IMR-90 (cell line): Measurements from ENCODE around the gene SLC3A2. TPM values are rescaled to one million over a fixed set of nuclear protein-coding genes. Genes with fewer than 3 reads are reported as not detected.

Experiments
- ATAC-seq: fragments of 200-7000 bp; cut with Tn5 transposase; 2 replicates; pipeline ENCODE4 v1.9.1; 2020; ENCODE audit warnings: low read depth, mild to moderate bottlenecking, moderate library complexity
- BruUV-seq: library from RNA; stranded (reverse); fragments of 400-500 nt; replicated peaks from 2 replicates; lab custom pipeline; 2021; lab: Mats Ljungman, UMichigan
- CTCF ChIA-PET: fragments of 300-600 bp; formaldehyde crosslinking; extraction: SDS; loops from one replicate; lab custom pipeline; 2021; ENCODE audit warnings: antibody characterized with exemption; lab: Yijun Ruan, JAX
- POLR2A ChIA-PET: fragments of 300-600 bp; sonication (Branson Sonifier 250); formaldehyde crosslinking; loops from one replicate; lab custom pipeline; 2022; ENCODE audit warnings: antibody characterized with exemption; ENCODE audit not compliant: unreplicated experiment; lab: Charles Lee
- DNase-seq: peaks from one replicate; pipeline ENCODE4 v3.0.0; 2013
- H2AFZ ChIP-seq: replicated peaks from 2 replicates; pipeline ENCODE3; 2013; ENCODE audit warnings: low read length, mild to moderate bottlenecking; ENCODE audit not compliant: poor library complexity
- H2AK5ac ChIP-seq: 2 replicates; pipeline ENCODE4 v1.6.1; 2013; ENCODE audit warnings: low read depth, low read length, inconsistent platforms
- H2AK9ac ChIP-seq: replicated peaks from 2 replicates; pipeline ENCODE3; 2013; ENCODE audit warnings: mild to moderate bottlenecking, low read depth, low read length, moderate library complexity; ENCODE audit not compliant: poor library complexity
- H2BK120ac ChIP-seq: 2 replicates; pipeline ENCODE4 v1.6.1; 2013; ENCODE audit warnings: low read depth, low read length, inconsistent platforms
- H2BK15ac ChIP-seq: 3 replicates; pipeline ENCODE4 v1.6.1; 2013; ENCODE audit warnings: low read depth, low read length, inconsistent platforms
- H2BK20ac ChIP-seq: 2 replicates; pipeline ENCODE4 v1.6.1; 2013; ENCODE audit warnings: low read depth, mild to moderate bottlenecking, inconsistent platforms, low read length, moderate library complexity
- H2BK5ac ChIP-seq: 2 replicates; pipeline ENCODE4 v1.6.1; 2013; ENCODE audit warnings: mild to moderate bottlenecking, low read depth, low read length, inconsistent platforms; ENCODE audit not compliant: poor library complexity, severe bottlenecking
- H3K14ac ChIP-seq: replicated peaks from 2 replicates; pipeline ENCODE4 v1.6.1; 2013; ENCODE audit warnings: low read depth, low read length, inconsistent platforms
- H3K18ac ChIP-seq: 2 replicates; pipeline ENCODE4 v1.6.1; 2013; ENCODE audit warnings: low read depth, low read length, control low read depth
- H3K23ac ChIP-seq: 2 replicates; pipeline ENCODE4 v1.6.1; 2013; ENCODE audit warnings: low read depth, low read length, inconsistent platforms
- H3K27ac ChIP-seq: 2 replicates; pipeline ENCODE4 v1.5.1; 2013; ENCODE audit warnings: mild to moderate bottlenecking, control low read depth, low read length; ENCODE audit not compliant: insufficient read depth
- H3K27me3 ChIP-seq: 2 replicates; pipeline ENCODE4 v1.6.1; 2013; ENCODE audit warnings: low read length; ENCODE audit not compliant: control insufficient read depth, insufficient read depth
- H3K36me3 ChIP-seq: 2 replicates; pipeline ENCODE4 v1.6.1; 2013; ENCODE audit warnings: low read length, mixed read lengths; ENCODE audit not compliant: control insufficient read depth, insufficient read depth
- H3K4ac ChIP-seq: 2 replicates; pipeline ENCODE4 v1.6.1; 2013; ENCODE audit warnings: low read depth, low read length, inconsistent platforms
- H3K4me1 ChIP-seq: 2 replicates; pipeline ENCODE4 v1.6.1; 2013; ENCODE audit warnings: low read length, mixed read lengths; ENCODE audit not compliant: control insufficient read depth, insufficient read depth
- H3K4me2 ChIP-seq: 2 replicates; pipeline ENCODE4 v1.6.1; 2013; ENCODE audit warnings: low read depth, mild to moderate bottlenecking, control low read depth, low read length, moderate library complexity
- H3K4me3 ChIP-seq: 2 replicates; pipeline ENCODE4 v1.5.1; 2013; ENCODE audit warnings: low read depth, mild to moderate bottlenecking, control low read depth, low read length, moderate library complexity; ENCODE audit not compliant: insufficient read depth
- H3K56ac ChIP-seq: 2 replicates; pipeline ENCODE4 v1.6.1; 2013; ENCODE audit warnings: low read length, inconsistent platforms; ENCODE audit not compliant: insufficient read depth; ENCODE audit errors: extremely low read depth
- H3K79me1 ChIP-seq, 2 experiments: 2 replicates each; pipeline ENCODE4 v1.6.1; 2013; ENCODE audit warnings: low read length in 2 of 2, inconsistent platforms in 1 of 2, low read depth in 1 of 2
- H3K9ac ChIP-seq: 2 replicates; pipeline ENCODE4 v1.6.1; 2013; ENCODE audit warnings: low read depth, low read length, control low read depth
- H3K9me1 ChIP-seq: 2 replicates; pipeline ENCODE4 v1.6.1; 2013; ENCODE audit warnings: low read length, inconsistent platforms; ENCODE audit not compliant: insufficient read depth
- H3K9me3 ChIP-seq: 2 replicates; pipeline ENCODE4 v1.6.1; 2013; ENCODE audit warnings: low read length; ENCODE audit not compliant: control insufficient read depth, insufficient read depth
- H4K20me1 ChIP-seq: 2 replicates; pipeline ENCODE4 v1.6.1; 2013; ENCODE audit warnings: low read length, inconsistent platforms; ENCODE audit not compliant: insufficient read depth
- H4K5ac ChIP-seq: 2 replicates; pipeline ENCODE4 v1.6.1; 2013; ENCODE audit warnings: mild to moderate bottlenecking, low read depth, low read length, control low read depth
- H4K8ac ChIP-seq, 2 experiments: 2 replicates each; pipeline ENCODE4 v1.6.1; 2013; ENCODE audit warnings: low read depth in 2 of 2, low read length in 2 of 2, control low read depth in 1 of 2, inconsistent platforms in 1 of 2
- H4K91ac ChIP-seq: 2 replicates; pipeline ENCODE4 v1.6.1; 2013; ENCODE audit warnings: low read depth, low read length, inconsistent platforms; ENCODE audit not compliant: insufficient read depth
- BHLHE40 ChIP-seq: fragments of 150-350 bp; IDR thresholded peaks from 2 replicates; pipeline ENCODE4 v1.6.1; 2016; ENCODE audit warnings: mild to moderate bottlenecking, low read depth, low read length
- RCOR1 ChIP-seq: IDR thresholded peaks from 2 replicates; pipeline ENCODE4 v1.6.1; 2012; ENCODE audit warnings: mild to moderate bottlenecking, low read length, improper control_type of control experiment; ENCODE audit not compliant: insufficient replicate concordance
- RFX5 ChIP-seq: IDR thresholded peaks from 2 replicates; pipeline ENCODE4 v1.8.0; 2012; ENCODE audit warnings: low read depth, mild to moderate bottlenecking, low read length, moderate library complexity
- WGBS, 2 experiments: methylation state at CpG; one replicate each; pipeline versions ENCODE4 v1.1.5 to v1.1.7; 2013; ENCODE audit warnings: missing lambda C conversion rate in 2 of 2; ENCODE audit not compliant: insufficient read length in 1 of 2; ENCODE audit errors: extremely low coverage in 2 of 2; 5-methylcytosine and 5-hydroxymethylcytosine counted together
- dilution Hi-C: fragments of 300-500 bp; cut with HindIII; formaldehyde crosslinking; loops from one replicate; pipeline ENCODE4 v1.14.3; 2018; ENCODE audit warnings: low sequenced_read_pairs; ENCODE audit not compliant: unreplicated experiment
- in situ Hi-C: fragments of 300-500 bp; cut with MboI; formaldehyde crosslinking; loops from 3 replicates; pipeline ENCODE4 v1.14.3; 2019; ENCODE audit warnings: low sequenced_read_pairs, inconsistent platforms, mixed read lengths
- intact Hi-C: fragments of 100-400 bp; cut with micrococcal nuclease; formaldehyde crosslinking; loops from 2 replicates; pipeline ENCODE4 v1.10.0; 2022
- polyA plus RNA-seq, 3 experiments: library from polyadenylated mRNA; depleted of rRNA; stranded (reverse); fragments of >200 nt; gene quantifications; 2 replicates each; pipeline ENCODE4 v1.2.3, GENCODE V29; 2012; ENCODE audit warnings: low replicate concordance in 1 of 3
- total RNA-seq: library from RNA; depleted of rRNA; stranded (reverse); fragments of >200 nt; gene quantifications from 2 replicates; pipeline ENCODE4 v1.2.3, GENCODE V29; 2012
- TF ChIP-seq, protein P1 (sequence below): fragments of 150-350 bp; IDR thresholded peaks from 2 replicates; pipeline ENCODE4 v1.6.1; 2016; ENCODE audit warnings: low read depth, mild to moderate bottlenecking, low read length, moderate library complexity, borderline replicate concordance
- TF ChIP-seq, protein P2 (sequence below): conservative IDR thresholded peaks from 2 replicates; pipeline ENCODE4 v1.5.1; 2012; ENCODE audit warnings: mild to moderate bottlenecking, low read depth, low read length, improper control_type of control experiment

SLC3A2 gene
- total and polyA plus RNA-seq, 2 of the 4 experiments (the other 2 are of a cell fraction): 140 to 239 TPM

DNA sequence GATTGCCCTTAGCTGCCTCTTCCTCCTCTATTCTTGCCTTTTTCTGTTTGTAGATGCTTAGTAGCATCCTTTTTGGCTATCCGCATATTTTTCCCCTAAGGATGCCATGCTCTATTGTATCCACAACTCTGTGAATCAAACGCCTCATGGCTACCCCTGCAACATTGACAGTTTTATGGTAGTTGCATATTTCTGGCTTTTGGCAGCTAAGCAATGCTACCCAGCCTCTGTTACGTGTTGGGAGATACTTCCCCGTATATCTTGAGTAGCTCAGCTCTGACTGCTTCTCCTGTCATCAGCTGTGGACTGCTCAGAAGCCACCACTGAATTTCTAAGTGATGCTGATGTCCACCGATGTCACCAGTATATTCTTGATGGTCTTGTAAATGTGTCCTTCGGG, 15.1 kb upstream of the SLC3A2 start:
- no peaks in the 10 kb centered on the region for H3K9me3 ChIP-seq
- no peak overlapping the region for H3K56ac ChIP-seq
- dilution Hi-C loops: no loop called here
- no peak overlapping the region for H3K23ac ChIP-seq
- H2BK15ac ChIP-seq: no peak overlapping the region
- no peaks in the 10 kb centered on the region for H3K4me1 ChIP-seq
- TF ChIP-seq, protein P1, sequence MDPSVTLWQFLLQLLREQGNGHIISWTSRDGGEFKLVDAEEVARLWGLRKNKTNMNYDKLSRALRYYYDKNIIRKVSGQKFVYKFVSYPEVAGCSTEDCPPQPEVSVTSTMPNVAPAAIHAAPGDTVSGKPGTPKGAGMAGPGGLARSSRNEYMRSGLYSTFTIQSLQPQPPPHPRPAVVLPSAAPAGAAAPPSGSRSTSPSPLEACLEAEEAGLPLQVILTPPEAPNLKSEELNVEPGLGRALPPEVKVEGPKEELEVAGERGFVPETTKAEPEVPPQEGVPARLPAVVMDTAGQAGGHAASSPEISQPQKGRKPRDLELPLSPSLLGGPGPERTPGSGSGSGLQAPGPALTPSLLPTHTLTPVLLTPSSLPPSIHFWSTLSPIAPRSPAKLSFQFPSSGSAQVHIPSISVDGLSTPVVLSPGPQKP: no peak
- TF ChIP-seq RCOR1: no peak
- TF ChIP-seq, protein P2, sequence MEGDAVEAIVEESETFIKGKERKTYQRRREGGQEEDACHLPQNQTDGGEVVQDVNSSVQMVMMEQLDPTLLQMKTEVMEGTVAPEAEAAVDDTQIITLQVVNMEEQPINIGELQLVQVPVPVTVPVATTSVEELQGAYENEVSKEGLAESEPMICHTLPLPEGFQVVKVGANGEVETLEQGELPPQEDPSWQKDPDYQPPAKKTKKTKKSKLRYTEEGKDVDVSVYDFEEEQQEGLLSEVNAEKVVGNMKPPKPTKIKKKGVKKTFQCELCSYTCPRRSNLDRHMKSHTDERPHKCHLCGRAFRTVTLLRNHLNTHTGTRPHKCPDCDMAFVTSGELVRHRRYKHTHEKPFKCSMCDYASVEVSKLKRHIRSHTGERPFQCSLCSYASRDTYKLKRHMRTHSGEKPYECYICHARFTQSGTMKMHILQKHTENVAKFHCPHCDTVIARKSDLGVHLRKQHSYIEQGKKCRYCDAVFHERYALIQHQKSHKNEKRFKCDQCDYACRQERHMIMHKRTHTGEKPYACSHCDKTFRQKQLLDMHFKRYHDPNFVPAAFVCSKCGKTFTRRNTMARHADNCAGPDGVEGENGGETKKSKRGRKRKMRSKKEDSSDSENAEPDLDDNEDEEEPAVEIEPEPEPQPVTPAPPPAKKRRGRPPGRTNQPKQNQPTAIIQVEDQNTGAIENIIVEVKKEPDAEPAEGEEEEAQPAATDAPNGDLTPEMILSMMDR: no peak
- no peak for TF ChIP-seq BHLHE40
- TF ChIP-seq RFX5: no peak
- H2AK9ac ChIP-seq: no peak overlapping the region
- 0 out of 2 replicates have a peak, but pooled peaks cover 3% of the 10 kb centered on the region for H3K9me1 ChIP-seq
- POLR2A ChIA-PET: no interaction called here
- H2BK120ac ChIP-seq: no peak overlapping the region
- intact Hi-C loops: no loop called here
- DNase-seq (no peak), ATAC-seq (no peak)
- H3K27ac ChIP-seq: no peak overlapping the region
- no peak overlapping the region for H2BK5ac ChIP-seq
- H2AFZ ChIP-seq: no peak overlapping the region
- no peak overlapping the region for H3K4me3 ChIP-seq
- H3K4me2 ChIP-seq: no peak overlapping the region
- CTCF ChIA-PET: no interaction called here
- no peak overlapping the region for H3K18ac ChIP-seq
- H2BK20ac ChIP-seq: no peak overlapping the region
- H3K27me3 ChIP-seq: no peaks in the 10 kb centered on the region
- in situ Hi-C loops: loop anchor here (25.0 kb wide), 1 partner anchor 478 kb away; no protein-coding TSS in a partner anchor
- peaks cover 18% of the 10 kb centered on the region in 2 experiments; a peak in 3 of 4 replicates for H3K79me1 ChIP-seq
- BruUV-seq: no TSS peak
- H4K20me1 ChIP-seq: peaks cover 4% of the 10 kb centered on the region
- no peak overlapping the region for H4K5ac ChIP-seq
- no peak overlapping the region for H3K9ac ChIP-seq
- H2AK5ac ChIP-seq: no peak overlapping the region
- H3K4ac ChIP-seq: no peak overlapping the region
- no peaks in the 10 kb centered on the region; the same call in 1 of the 2 replicates for H3K36me3 ChIP-seq
- no peak overlapping the region for H3K14ac ChIP-seq
- 83% methylated on average over 1 of the region's 6 CpGs; no CpG with 5 or more reads in 1 of the 2 experiments for WGBS, 2 experiments
- no peak overlapping the region for H4K8ac ChIP-seq
- H4K91ac ChIP-seq: no peak overlapping the region
